GM12801 (cell line): Measurements from ENCODE around the gene SLC41A3.

Experiments
- CTCF ChIP-seq: IDR thresholded peaks from one replicate; pipeline ENCODE4 v1.5.1; 2011; ENCODE audit warnings: control low read depth; ENCODE audit not compliant: insufficient read length; ENCODE audit errors: extremely low read depth

Gene SLC41A3

DNA sequence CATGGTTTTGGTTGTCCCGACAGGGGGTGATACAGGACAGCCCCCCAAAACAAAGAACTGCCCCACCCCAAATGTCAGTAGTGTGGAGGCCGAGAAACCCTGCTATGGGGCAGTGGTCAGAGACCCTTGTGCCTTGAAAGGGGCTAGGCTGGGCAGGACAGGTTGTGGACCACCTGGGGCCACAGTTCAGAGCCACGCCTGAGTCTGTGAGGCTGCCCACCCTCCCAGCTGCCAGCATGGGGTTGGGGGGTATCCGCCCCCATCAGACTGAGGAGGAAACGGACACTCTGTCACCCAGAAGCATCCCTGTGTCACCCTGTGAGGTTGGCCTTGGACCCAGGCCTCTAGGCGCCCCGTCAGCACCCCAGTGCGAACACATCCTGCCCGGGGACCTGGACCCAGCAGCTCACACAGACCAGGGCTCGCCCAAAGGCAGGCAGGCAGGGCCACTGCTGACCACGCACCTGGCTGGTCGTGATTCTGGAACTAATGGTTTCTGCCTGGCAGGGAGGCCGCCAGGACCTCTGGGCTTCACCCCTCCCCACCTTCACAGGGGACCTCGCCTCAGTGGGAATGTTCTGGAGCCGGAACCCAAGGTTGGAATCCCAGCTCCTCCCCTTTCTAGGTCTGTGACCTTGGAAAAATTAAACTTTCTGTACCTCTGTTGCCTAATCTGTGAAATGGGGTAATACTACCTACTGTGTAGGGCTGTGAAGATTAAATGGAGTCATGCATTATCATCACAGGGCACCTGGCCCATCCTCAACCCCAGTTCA lies 1.4 kb downstream of the SLC41A3 start:
- no peak for TF ChIP-seq CTCF

DNA sequence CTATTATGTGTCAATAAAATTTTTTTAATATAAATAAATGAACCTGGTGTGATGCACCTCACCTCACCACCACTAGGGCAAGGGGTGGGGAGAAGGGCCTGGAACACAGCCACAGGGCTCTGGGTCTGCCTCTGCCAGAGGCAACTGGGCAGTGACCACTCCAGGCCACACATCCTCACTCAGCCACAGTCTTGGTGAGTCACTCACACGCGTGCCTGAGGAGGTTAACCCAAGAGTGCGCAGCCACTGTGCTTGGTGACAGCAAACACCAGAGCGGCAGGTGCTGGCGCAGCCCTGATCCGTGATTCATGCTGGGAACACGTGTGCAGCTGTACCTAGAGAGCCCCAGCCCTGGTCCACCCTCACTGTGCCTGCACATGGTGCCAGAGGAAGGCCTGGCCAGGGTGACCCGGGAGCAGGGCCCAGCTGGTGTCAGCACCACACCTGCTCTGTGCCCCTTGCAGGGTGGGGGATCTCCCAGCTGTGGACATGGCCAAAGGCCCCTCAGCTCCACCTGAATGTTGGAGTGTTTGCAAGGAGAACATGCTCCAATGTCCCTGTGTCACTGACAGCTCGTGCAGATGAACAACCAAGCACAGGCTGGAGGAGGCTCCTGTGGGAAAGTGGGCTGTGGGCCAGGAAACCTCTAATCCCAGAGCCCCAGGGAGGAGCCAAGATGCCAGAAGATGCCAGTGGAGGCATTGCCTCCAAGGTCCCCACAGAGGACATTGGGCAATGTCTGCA lies 2.1 kb downstream of the SLC41A3 start:
- TF ChIP-seq CTCF, result no peak

DNA sequence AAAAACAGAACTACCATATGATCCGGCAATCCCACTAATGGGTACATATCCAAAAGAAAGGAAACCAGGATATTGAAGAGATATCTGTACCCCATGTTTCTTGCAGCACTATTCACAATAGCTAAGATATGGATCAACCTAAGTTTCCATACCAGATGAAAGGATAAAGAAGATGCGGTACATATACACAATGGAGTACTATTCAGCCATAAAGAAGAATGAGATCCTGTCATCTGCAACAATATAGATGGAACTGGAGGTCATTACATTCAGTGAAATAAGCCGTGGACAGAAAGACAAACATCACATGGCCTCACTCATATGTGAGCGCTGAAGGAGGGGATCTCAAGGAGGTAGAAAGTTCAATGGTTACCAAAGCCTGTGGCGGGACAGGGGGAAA lies 3.0 kb downstream of the SLC41A3 start:
- no peak for TF ChIP-seq CTCF

- no peak for TF ChIP-seq CTCF
Observed at GRCh38 chr3:126078866-126079265, 5.1 kb downstream of the SLC41A3 start.

- TF ChIP-seq CTCF, result no peak
Observed at GRCh38 chr3:126077754-126078153, 6.2 kb downstream of the SLC41A3 start.

DNA sequence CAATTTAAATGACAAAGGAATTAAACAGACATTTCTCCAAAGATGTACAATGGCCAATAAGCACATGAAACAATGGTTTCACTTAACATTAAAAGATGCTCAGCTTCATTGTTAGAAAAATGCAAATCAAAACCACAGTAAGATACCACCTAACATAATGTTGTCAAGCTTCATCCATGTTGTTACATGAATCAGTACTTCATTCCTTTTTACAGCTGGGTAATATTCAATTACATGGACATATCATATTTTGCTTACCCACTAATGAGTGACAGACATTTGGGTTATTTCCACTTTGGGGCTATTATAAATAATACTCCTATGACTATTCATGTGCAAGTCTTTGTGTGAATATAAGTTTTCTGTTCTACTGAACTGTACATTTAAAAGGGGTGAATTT lies 7.8 kb downstream of the SLC41A3 start:
- TF ChIP-seq CTCF, result no peak

- TF ChIP-seq CTCF, result no peak
Observed at GRCh38 chr3:126070146-126070545, 13.8 kb downstream of the SLC41A3 start.
